Common myeloid progenitor, CD34-positive (primary cell): ENCODE data around the gene CCDC80.

Experiments used
- CTCF ChIA-PET: fragments of 350-600 bp; sonication (Branson Sonifier 250); formaldehyde crosslinking; loops from one replicate; lab custom pipeline; 2021; ENCODE audit warnings: antibody characterized with exemption; lab: Charles Lee
- POLR2A ChIA-PET: fragments of 350-600 bp; sonication (Branson Sonifier 250); formaldehyde crosslinking; loops from one replicate; lab custom pipeline; 2021; ENCODE audit warnings: antibody characterized with exemption; lab: Charles Lee
- DNase-seq, 3 donors: peaks; one replicate each; pipeline versions ENCODE4 v3.0.0 to v3.0.0-alpha.2; 2013
- H3K27ac ChIP-seq, 2 experiments: 1 replicate in 1 of 2; 2 replicates in 1 of 2; pipeline ENCODE4 v1.7.0; 2013; ENCODE audit warnings: inconsistent platforms in 2 of 2, low read length in 2 of 2, mild to moderate bottlenecking in 2 of 2, low read depth in 1 of 2, moderate library complexity in 1 of 2; ENCODE audit not compliant: severe bottlenecking in 2 of 2, insufficient read depth in 1 of 2, poor library complexity in 1 of 2
- H3K27me3 ChIP-seq, 5 experiments: replicated peaks in 2 of 5; 1 replicate in 3 of 5; 2 replicates in 2 of 5; pipeline versions ENCODE4 v1.6.1 to v1.7.0; 2013; ENCODE audit warnings: low read length in 4 of 5, mild to moderate bottlenecking in 2 of 5, moderate library complexity in 2 of 5, inconsistent platforms in 1 of 5; ENCODE audit not compliant: insufficient read depth in 5 of 5, control insufficient read depth in 4 of 5
- H3K36me3 ChIP-seq, 4 experiments: 1 replicate in 2 of 4; 2 replicates in 2 of 4; pipeline versions ENCODE4 v1.6.1 to v1.7.0; 2013; ENCODE audit warnings: low read length in 3 of 4, control low read depth in 1 of 4, mild to moderate bottlenecking in 1 of 4; ENCODE audit not compliant: control insufficient read depth in 4 of 4, insufficient read depth in 4 of 4
- H3K4me1 ChIP-seq, 4 experiments: 1 replicate in 3 of 4; 2 replicates in 1 of 4; pipeline versions ENCODE4 v1.6.1 to v1.7.1; 2013; ENCODE audit warnings: low read length in 3 of 4, mild to moderate bottlenecking in 3 of 4, control low read depth in 1 of 4, inconsistent platforms in 1 of 4, moderate library complexity in 1 of 4; ENCODE audit not compliant: control insufficient read depth in 4 of 4, insufficient read depth in 4 of 4; ENCODE audit errors: control extremely low read depth in 1 of 4
- H3K4me3 ChIP-seq, 7 experiments: 1 replicate in 4 of 7; 2 replicates in 3 of 7; pipeline versions ENCODE4 v1.5.1 to v1.7.0; 2013; ENCODE audit warnings: mild to moderate bottlenecking in 7 of 7, low read length in 6 of 7, moderate library complexity in 6 of 7, inconsistent platforms in 2 of 7, low read depth in 2 of 7, control low read depth in 1 of 7; ENCODE audit not compliant: insufficient read depth in 4 of 7, control insufficient read depth in 1 of 7; ENCODE audit errors: extremely low read depth in 1 of 7
- H3K9me3 ChIP-seq, 5 experiments: 1 replicate in 4 of 5; 2 replicates in 1 of 5; pipeline versions ENCODE4 v1.6.1 to v1.7.1; 2013; ENCODE audit warnings: low read length in 4 of 5, mild to moderate bottlenecking in 2 of 5, inconsistent platforms in 1 of 5, low read depth in 1 of 5, moderate library complexity in 1 of 5; ENCODE audit not compliant: control insufficient read depth in 4 of 5, insufficient read depth in 2 of 5; ENCODE audit errors: control extremely low read depth in 1 of 5
- WGBS: methylation state at CpG from one replicate; pipeline ENCODE4 v1.1.5; 2013; ENCODE audit not compliant: insufficient coverage; 5-methylcytosine and 5-hydroxymethylcytosine counted together

CCDC80 gene

GRCh38 chr3:112687211-112687610, 46.3 kb upstream of the CCDC80 start:
- Histone ChIP-seq H3K9me3 (no peaks in the 10 kb centered on the region), H3K27me3 (no peaks in the 10 kb centered on the region), H3K4me1 (no peaks in the 10 kb centered on the region), H3K36me3 (no peaks in the 10 kb centered on the region), H3K4me3 (no peak overlapping the region), H3K27ac (no peak overlapping the region)
- DNase-seq, result no peak
- ChIA-PET CTCF (no interaction called here), POLR2A (no interaction called here)
- WGBS, result 85% methylated on average over 3 of the region's 3 CpGs

- DNase-seq, result no peak
- no peak overlapping the region for H3K27ac ChIP-seq
- no peaks in the 10 kb centered on the region for H3K27me3 ChIP-seq
- H3K36me3 ChIP-seq, result no peaks in the 10 kb centered on the region
- no peak overlapping the region for H3K4me3 ChIP-seq
- ChIA-PET CTCF (interaction anchor here (1.5 kb wide), 1 partner anchor 43 kb away, joined by 3 read pairs; no protein-coding TSS in a partner anchor), POLR2A (no interaction called here)
- H3K9me3 ChIP-seq, result no peaks in the 10 kb centered on the region
- 94% methylated on average over 3 of the region's 5 CpGs for WGBS
- H3K4me1 ChIP-seq, result peaks cover 0 to 5% (median 0%) of the 10 kb centered on the region in 4 experiments
These were observed 45.2 kb upstream of the CCDC80 start for GRCh38 chr3:112685956-112686799.

- 96% methylated on average over 7 of the region's 7 CpGs for WGBS
- no peaks in the 10 kb centered on the region for H3K36me3 ChIP-seq
- H3K27me3 ChIP-seq, result no peaks in the 10 kb centered on the region
- H3K9me3 ChIP-seq, result no peaks in the 10 kb centered on the region
- peaks cover 0 to 5% (median 0%) of the 10 kb centered on the region in 4 experiments for H3K4me1 ChIP-seq
- CTCF ChIA-PET, result interaction anchor here (1.5 kb wide), 1 partner anchor 42 kb away, joined by 3 read pairs; no protein-coding TSS in a partner anchor
- no peak for DNase-seq
- POLR2A ChIA-PET, result no interaction called here
- H3K4me3 ChIP-seq, result no peak overlapping the region
- H3K27ac ChIP-seq, result no peak overlapping the region
These were observed 44.5 kb upstream of the CCDC80 start for GRCh38 chr3:112685420-112685819.

GRCh38 chr3:112682361-112682760, 41.4 kb upstream of the CCDC80 start:
- ChIA-PET POLR2A (no interaction called here), CTCF (interaction anchor here (1.0 kb wide), 1 partner anchor 560 kb away, joined by 3 read pairs; no protein-coding TSS in a partner anchor)
- Histone ChIP-seq H3K36me3 (no peaks in the 10 kb centered on the region), H3K4me1 (peaks cover 0 to 16% (median 0%) of the 10 kb centered on the region in 4 experiments), H3K27me3 (no peaks in the 10 kb centered on the region), H3K4me3 (no peak overlapping the region), H3K27ac (no peak overlapping the region), H3K9me3 (no peaks in the 10 kb centered on the region)
- WGBS, result 100% methylated on average over 3 of the region's 5 CpGs
- DNase-seq, result no peak

GRCh38 chr3:112681822-112682325, 40.9 kb upstream of the CCDC80 start:
- Histone ChIP-seq H3K4me3 (no peak overlapping the region), H3K27me3 (no peaks in the 10 kb centered on the region), H3K36me3 (no peaks in the 10 kb centered on the region), H3K9me3 (no peaks in the 10 kb centered on the region), H3K4me1 (peaks cover 0 to 21% (median 3%) of the 10 kb centered on the region in 4 experiments), H3K27ac (no peak overlapping the region)
- WGBS, result 80% methylated on average over 1 of the region's 2 CpGs
- DNase-seq, result no peak
- ChIA-PET CTCF (interaction anchor here (1.0 kb wide), 1 partner anchor 560 kb away, joined by 3 read pairs; no protein-coding TSS in a partner anchor), POLR2A (interaction anchor here (0.6 kb wide), 1 partner anchor 226 kb away, joined by 3 read pairs; no protein-coding TSS in a partner anchor)

GRCh38 chr3:112676659-112677234, 35.8 kb upstream of the CCDC80 start:
- DNase-seq, result peak; percentile 87 to 97 (median 96)
- 2% methylated on average over 6 of the region's 6 CpGs for WGBS
- peak overlapping the region in 1 of 2 experiments; percentile 5 for H3K27ac ChIP-seq
- ChIA-PET POLR2A (interaction anchor here (0.7 kb wide), 1 partner anchor 115 kb away, joined by 3 read pairs; the partner anchor contains the start of genes ATG3 and SLC35A5), CTCF (no interaction called here)
- peaks cover 5 to 45% (median 14%) of the 10 kb centered on the region in 4 experiments for H3K4me1 ChIP-seq
- H3K27me3 ChIP-seq, result peaks cover 0 to 5% (median 0%) of the 10 kb centered on the region in 5 experiments
- H3K4me3 ChIP-seq, result peak overlapping the region in 3 of 7 experiments; percentile 4 to 41 (median 21)
- H3K36me3 ChIP-seq, result no peaks in the 10 kb centered on the region
- no peaks in the 10 kb centered on the region for H3K9me3 ChIP-seq
